HEK293 (cell line): Measurements from ENCODE around the gene AGTPBP1.

Experiments
- CTCF ChIA-PET: fragments of 350-600 bp; formaldehyde crosslinking; extraction: SDS; loops from one replicate; lab custom pipeline; 2021; ENCODE audit warnings: antibody characterized with exemption; lab: Yijun Ruan, JAX
- POLR2A ChIA-PET: fragments of 300-600 bp; formaldehyde crosslinking; extraction: SDS; loops from one replicate; lab custom pipeline; 2020; ENCODE audit warnings: antibody characterized with exemption, inconsistent platforms; lab: Yijun Ruan, JAX
- H3K27ac ChIP-seq: fragments of 200-500 bp; sonication (Bioruptor generic); 2 replicates; pipeline ENCODE4 v1.5.1; 2014; ENCODE audit warnings: low read depth, low read length, control low read depth, inconsistent platforms; ENCODE audit errors: extremely low read depth
- H3K36me3 ChIP-seq, 2 experiments: fragments of 200-500 bp in 1 of 2; sonication (Bioruptor generic) in 1 of 2; 1 replicate in 1 of 2; 2 replicates in 1 of 2; pipeline ENCODE4 v1.5.1; 2014 to 2017; ENCODE audit warnings: inconsistent platforms in 2 of 2, low read length in 2 of 2; ENCODE audit not compliant: control insufficient read depth in 2 of 2, insufficient read depth in 1 of 2
- H3K4me1 ChIP-seq: fragments of 200-500 bp; sonication (Bioruptor generic); 2 replicates; pipeline ENCODE4 v1.5.1; 2014; ENCODE audit warnings: mild to moderate bottlenecking, low read length, inconsistent platforms; ENCODE audit not compliant: control insufficient read depth, insufficient read depth
- H3K4me3 ChIP-seq: 2 replicates; pipeline ENCODE4 v1.5.1; 2011; ENCODE audit warnings: low read depth, mild to moderate bottlenecking, control low read depth, low read length, moderate library complexity
- H3K9me3 ChIP-seq: fragments of 200-500 bp; sonication (Bioruptor generic); 2 replicates; pipeline ENCODE4 v1.5.1; 2014; ENCODE audit warnings: low read depth, low read length, inconsistent platforms; ENCODE audit not compliant: control insufficient read depth, insufficient read depth
- ELK4 ChIP-seq: IDR thresholded peaks from 2 replicates; pipeline ENCODE4 v1.6.1; 2011; ENCODE audit warnings: mild to moderate bottlenecking, low read depth, low read length, borderline replicate concordance
- FEZF1 ChIP-seq: fragments of 450-650 bp; formaldehyde crosslinking; IDR thresholded peaks from 2 replicates; pipeline ENCODE4 v1.5.1; 2016; ENCODE audit warnings: missing biosample characterization, missing genetic modification characterization
- GLIS2 ChIP-seq: fragments of 450-650 bp; formaldehyde crosslinking; IDR thresholded peaks from 2 replicates; pipeline ENCODE4 v1.5.1; 2016; ENCODE audit warnings: missing biosample characterization, missing genetic modification characterization
- HOXD13 ChIP-seq: sonication (generic); formaldehyde crosslinking; IDR thresholded peaks from 2 replicates; pipeline ENCODE4 v1.8.0; 2022; ENCODE audit warnings: missing genetic modification reagents, borderline replicate concordance
- MZF1 ChIP-seq: fragments of 450-650 bp; formaldehyde crosslinking; IDR thresholded peaks from 2 replicates; pipeline ENCODE4 v1.5.1; 2017; ENCODE audit warnings: missing biosample characterization, missing genetic modification characterization, borderline replicate concordance
- PRDM4 ChIP-seq: fragments of 450-650 bp; formaldehyde crosslinking; IDR thresholded peaks from 2 replicates; pipeline ENCODE4 v1.5.1; 2017; ENCODE audit warnings: missing biosample characterization, missing genetic modification characterization
- ZEB2 ChIP-seq: fragments of 450-650 bp; formaldehyde crosslinking; IDR thresholded peaks from 2 replicates; pipeline ENCODE4 v1.5.1; 2016; ENCODE audit warnings: missing biosample characterization, missing genetic modification characterization
- ZNF138 ChIP-seq: fragments of 450-650 bp; formaldehyde crosslinking; IDR thresholded peaks from 2 replicates; pipeline ENCODE4 v1.5.1; 2016; ENCODE audit warnings: missing biosample characterization, missing genetic modification characterization, borderline replicate concordance
- ZNF148 ChIP-seq: fragments of 450-650 bp; formaldehyde crosslinking; IDR thresholded peaks from 2 replicates; pipeline ENCODE4 v1.5.0; 2017; ENCODE audit warnings: missing biosample characterization, missing genetic modification characterization, borderline replicate concordance
- ZNF16 ChIP-seq: fragments of 450-650 bp; formaldehyde crosslinking; IDR thresholded peaks from 2 replicates; pipeline ENCODE4 v1.5.1; 2016; ENCODE audit warnings: low read depth, missing biosample characterization, missing genetic modification characterization
- ZNF366 ChIP-seq: fragments of 450-650 bp; formaldehyde crosslinking; conservative IDR thresholded peaks from 2 replicates; pipeline ENCODE4 v1.5.1; 2016; ENCODE audit warnings: missing biosample characterization, missing genetic modification characterization
- ZNF37A ChIP-seq: fragments of 450-650 bp; IDR thresholded peaks from 2 replicates; pipeline ENCODE4 v1.5.1; 2018; ENCODE audit warnings: missing biosample characterization, missing genetic modification characterization
- ZNF391 ChIP-seq: fragments of 450-650 bp; formaldehyde crosslinking; IDR thresholded peaks from 2 replicates; pipeline ENCODE4 v1.5.1; 2016; ENCODE audit warnings: low read depth, missing biosample characterization, missing genetic modification characterization, borderline replicate concordance
- ZNF416 ChIP-seq: fragments of 450-650 bp; formaldehyde crosslinking; IDR thresholded peaks from 2 replicates; pipeline ENCODE4 v1.5.1; 2016; ENCODE audit warnings: missing biosample characterization, missing genetic modification characterization
- ZNF48 ChIP-seq: fragments of 450-650 bp; formaldehyde crosslinking; IDR thresholded peaks from 2 replicates; pipeline ENCODE4 v1.5.1; 2016; ENCODE audit warnings: missing biosample characterization, missing genetic modification characterization
- ZNF518A ChIP-seq: fragments of 450-650 bp; formaldehyde crosslinking; conservative IDR thresholded peaks from 2 replicates; pipeline ENCODE4 v1.5.1; 2016; ENCODE audit warnings: low read depth, missing biosample characterization, missing genetic modification characterization
- ZNF529 ChIP-seq: fragments of 450-650 bp; formaldehyde crosslinking; IDR thresholded peaks from 2 replicates; pipeline ENCODE4 v1.5.1; 2017; ENCODE audit warnings: missing genetic modification characterization, missing biosample characterization; ENCODE audit not compliant: insufficient replicate concordance
- ZNF580 ChIP-seq: fragments of 450-650 bp; formaldehyde crosslinking; IDR thresholded peaks from 2 replicates; pipeline ENCODE4 v1.5.1; 2016; ENCODE audit warnings: missing biosample characterization, missing genetic modification characterization
- ZNF704 ChIP-seq: fragments of 450-650 bp; formaldehyde crosslinking; IDR thresholded peaks from 2 replicates; pipeline ENCODE4 v1.5.1; 2016; ENCODE audit warnings: missing biosample characterization, missing genetic modification characterization

Gene AGTPBP1

GRCh38 chr9:85559526-85559925 lies 182.2 kb downstream of the AGTPBP1 start:
- Histone ChIP-seq H3K36me3 (no peaks in the 10 kb centered on the region), H3K4me3 (no peak overlapping the region), H3K4me1 (peaks cover 2% of the 10 kb centered on the region; the same call in 1 of the 2 replicates), H3K27ac (no peak overlapping the region), H3K9me3 (no peaks in the 10 kb centered on the region)
- CTCF ChIA-PET, result no interaction called here
- POLR2A ChIA-PET, result no interaction called here
- TF ChIP-seq MZF1, result no peak
- no peak for TF ChIP-seq GLIS2 (tag by site-specific recombination)
- TF ChIP-seq ZEB2, result no peak
- TF ChIP-seq FEZF1 (tag by site-specific recombination), result no peak
- no peak for TF ChIP-seq ZNF138 (tag by site-specific recombination)
- no peak for TF ChIP-seq ZNF148 (tag by site-specific recombination)
- no peak for TF ChIP-seq ZNF391 (tag by site-specific recombination)
- no peak for TF ChIP-seq ZNF518A (tag by site-specific recombination)
- no peak for TF ChIP-seq HOXD13 (CRISPR knock-in tag)
- TF ChIP-seq ZNF580 (tag by site-specific recombination), result no peak
- TF ChIP-seq ZNF37A (tag by site-specific recombination), result no peak
- no peak for TF ChIP-seq ZNF704 (tag by site-specific recombination)
- TF ChIP-seq ZNF416 (tag by site-specific recombination), result no peak
- no peak for TF ChIP-seq ZNF16 (tag by site-specific recombination)
- TF ChIP-seq ZNF529 (tag by site-specific recombination), result no peak
- no peak for TF ChIP-seq PRDM4 (tag by site-specific recombination)
- no peak for TF ChIP-seq ZNF48 (tag by site-specific recombination)
- no peak for TF ChIP-seq ELK4
- TF ChIP-seq ZNF366, result no peak
